Mesenteric fat pad (tissue), 1 donor: ENCODE data around the gene SEZ6L. TPM values are rescaled to one million over a fixed set of nuclear protein-coding genes. Genes with fewer than 3 reads are reported as not detected.
A peak's percentile ranks its signal among the peaks of the same experiment; 100 is the strongest.

Source experiments
- DNase-seq: peaks from one replicate; pipeline ENCODE4 v3.0.0-alpha.2; 2020; ENCODE audit warnings: low spot score
- total RNA-seq: library from RNA; stranded (reverse); fragmentation: NEBNext Ultra II Directional; extraction: Animal tissue kit (Norgen Biotek cat#: 25700); gene quantifications from one replicate; pipeline ENCODE4 v1.2.1, GENCODE V29; 2021
- donor health status: DM: yes; HTN: yes; CAD: no.

SEZ6L gene
- total RNA-seq, 1 donor from 2014 or later, result not detected

GRCh38 chr22:26295563-26296126 lies 126.4 kb downstream of the SEZ6L start:
- DNase-seq, result no peak

GRCh38 chr22:26298605-26299310 lies 129.5 kb downstream of the SEZ6L start:
- DNase-seq, result no peak

GRCh38 chr22:26302726-26303125 lies 133.5 kb downstream of the SEZ6L start:
- no peak for DNase-seq

GRCh38 chr22:26303475-26303874 lies 134.2 kb downstream of the SEZ6L start:
- DNase-seq, result no peak

- DNase-seq, result no peak
These were observed 135.5 kb downstream of the SEZ6L start for GRCh38 chr22:26304730-26305129.

- no peak for DNase-seq
These were observed 139.2 kb downstream of the SEZ6L start for GRCh38 chr22:26308467-26308866.

- peak; percentile 79 for DNase-seq
These were observed 141.4 kb downstream of the SEZ6L start for GRCh38 chr22:26310616-26311015.

- DNase-seq, result peak; percentile 22
These were observed 144.0 kb downstream of the SEZ6L start for GRCh38 chr22:26313291-26313690.

GRCh38 chr22:26314171-26314570 lies 144.9 kb downstream of the SEZ6L start:
- no peak for DNase-seq

- peak; percentile 39 for DNase-seq
These were observed 145.4 kb downstream of the SEZ6L start for GRCh38 chr22:26314656-26315055.

GRCh38 chr22:26316732-26317285 lies 147.5 kb downstream of the SEZ6L start:
- DNase-seq, result no peak

- DNase-seq, result no peak
These were observed 149.7 kb downstream of the SEZ6L start for GRCh38 chr22:26318975-26319374.

GRCh38 chr22:26320447-26320846 lies 151.2 kb downstream of the SEZ6L start:
- no peak for DNase-seq

GRCh38 chr22:26321469-26321913 lies 152.2 kb downstream of the SEZ6L start:
- no peak for DNase-seq

GRCh38 chr22:26322179-26322905 lies 153.1 kb downstream of the SEZ6L start:
- no peak for DNase-seq

GRCh38 chr22:26323013-26323412 lies 153.8 kb downstream of the SEZ6L start:
- no peak for DNase-seq

- DNase-seq, result no peak
These were observed 154.9 kb downstream of the SEZ6L start for GRCh38 chr22:26324150-26324549.

GRCh38 chr22:26325641-26326040 lies 156.4 kb downstream of the SEZ6L start:
- DNase-seq, result no peak

GRCh38 chr22:26326803-26327202 lies 157.5 kb downstream of the SEZ6L start:
- DNase-seq, result no peak

- no peak for DNase-seq
These were observed 158.0 kb downstream of the SEZ6L start for GRCh38 chr22:26327306-26327705.

- DNase-seq, result no peak
These were observed 159.0 kb downstream of the SEZ6L start for GRCh38 chr22:26328221-26328620.
